ENCODE results near the gene CCL17. TPM values are rescaled to one million over a fixed set of nuclear protein-coding genes. Genes with fewer than 3 reads are reported as not detected.

Gene CCL17
- total and polyA plus RNA-seq, 2 of the 4 experiments (the other 2 are of a cell fraction) = not detected

GRCh38 chr16:57389087-57389468 is 15.5 kb upstream of the CCL17 start:
- WGBS, 2 experiments (ENCODE audit: extremely low coverage in 2 of 2, insufficient read length in 1 of 2) = 78% methylated on average over 3 of the region's 3 CpGs; no CpG with 5 or more reads in 1 of the 2 experiments

More at GRCh38 chr16:57389087-57389468, 15.5 kb upstream of the CCL17 start:
- no peaks in the 10 kb centered on the region for H3K79me1 ChIP-seq (ENCODE audit: low read depth in 1 of 2, low read length in 2 of 2)
- H2AFZ ChIP-seq (replicated peaks; ENCODE audit: low read length, poor library complexity) = no peak overlapping the region
- peaks cover 3% of the 10 kb centered on the region for H3K9me3 ChIP-seq (ENCODE audit: control insufficient read depth, insufficient read depth, low read length)
- H2BK120ac ChIP-seq (ENCODE audit: low read depth, low read length) = no peak overlapping the region
- no peak overlapping the region for H3K4me3 ChIP-seq (ENCODE audit: insufficient read depth, low read depth, low read length)
- no peaks in the 10 kb centered on the region for H3K9me1 ChIP-seq (ENCODE audit: insufficient read depth, low read length)
- no peak overlapping the region for H4K5ac ChIP-seq (ENCODE audit: low read depth, low read length)
- no peaks in the 10 kb centered on the region for H3K36me3 ChIP-seq (ENCODE audit: control insufficient read depth, insufficient read depth, low read length)
- no peak overlapping the region for H2AK9ac ChIP-seq (replicated peaks; ENCODE audit: low read depth, low read length, poor library complexity)
- peak overlapping the region; percentile 24 for H2BK5ac ChIP-seq (ENCODE audit: low read depth, low read length, poor library complexity, severe bottlenecking)
- ChIA-PET POLR2A (ENCODE audit: unreplicated experiment) (no interaction called here), CTCF (no interaction called here)
- H4K20me1 ChIP-seq (ENCODE audit: insufficient read depth, low read length) = no peaks in the 10 kb centered on the region
- intact Hi-C loops (cut with micrococcal nuclease) (no loop called here), in situ Hi-C loops (cut with MboI; ENCODE audit: low sequenced_read_pairs) (no loop called here), dilution Hi-C loops (cut with HindIII; ENCODE audit: low sequenced_read_pairs, unreplicated experiment) (no loop called here)
- H3K4ac ChIP-seq (ENCODE audit: low read depth, low read length) = no peak overlapping the region
- H3K9ac ChIP-seq (ENCODE audit: low read depth, low read length) = no peak overlapping the region
- H3K18ac ChIP-seq (ENCODE audit: low read depth, low read length) = no peak overlapping the region
- no peak overlapping the region for H3K14ac ChIP-seq (replicated peaks; ENCODE audit: low read depth, low read length)
- H2BK15ac ChIP-seq (ENCODE audit: low read depth, low read length) = no peak overlapping the region
- DNase-seq (no peak), ATAC-seq (ENCODE audit: low read depth) (no peak)
- H3K4me1 ChIP-seq (ENCODE audit: control insufficient read depth, insufficient read depth, low read length) = peaks cover 1% of the 10 kb centered on the region; the same call in 1 of the 2 replicates
- no peak overlapping the region for H2AK5ac ChIP-seq (ENCODE audit: low read depth, low read length)
- H3K4me2 ChIP-seq (ENCODE audit: low read depth, low read length) = no peak overlapping the region
- H2BK20ac ChIP-seq (ENCODE audit: low read depth, low read length) = no peak overlapping the region
- no peak overlapping the region for H4K91ac ChIP-seq (ENCODE audit: insufficient read depth, low read depth, low read length)
- H4K8ac ChIP-seq (ENCODE audit: low read depth in 2 of 2, low read length in 2 of 2) = no peak overlapping the region
- H3K27me3 ChIP-seq (ENCODE audit: control insufficient read depth, insufficient read depth, low read length) = peaks cover 40% of the 10 kb centered on the region
- no peak overlapping the region for H3K56ac ChIP-seq (ENCODE audit: extremely low read depth, insufficient read depth, low read length)
- H3K23ac ChIP-seq (ENCODE audit: low read depth, low read length) = no peak overlapping the region
- no TSS peak for BruUV-seq (replicated peaks)
- H3K27ac ChIP-seq (ENCODE audit: insufficient read depth, low read length) = no peak overlapping the region
- TF ChIP-seq RFX5 (IDR thresholded peaks at IDR 0.05; ENCODE audit: low read depth, low read length) (no peak), NFE2L2 (IDR thresholded peaks at IDR 0.05; ENCODE audit: low read depth, low read length) (no peak), CTCF (conservative IDR thresholded peaks at IDR 0.05; ENCODE audit: low read depth, low read length) (no peak), USF2 (IDR thresholded peaks at IDR 0.05; ENCODE audit: low read depth, low read length) (no peak)

All from IMR-90 (cell line).